ENCODE measurements around the gene MAGOH. TPM values are rescaled to one million over a fixed set of nuclear protein-coding genes. Genes with fewer than 3 reads are reported as not detected.

MAGOH gene
- total and polyA plus RNA-seq, 9 of the 15 experiments (the other 6 are each of a cell fraction or from before 2014, with no cell fraction given) = 102 to 342 (median 135) TPM

- TF ChIP-seq E2F4 (CRISPR knock-in tag; IDR thresholded peaks at IDR 0.05; ENCODE audit: low read depth) (no peak), TSHZ1 (CRISPR knock-in tag; IDR thresholded peaks at IDR 0.05) (no peak), SRSF1 (IDR thresholded peaks at IDR 0.05; ENCODE audit: low read depth, low read length) (no peak), ATF6 (CRISPR knock-in tag; IDR thresholded peaks at IDR 0.05) (no peak), AFF1 (IDR thresholded peaks at IDR 0.05; ENCODE audit: low read depth in 1 of 2, partially characterized antibody in 2 of 2) (no peak)
These were observed 42.2 kb upstream of the MAGOH start (continued) for GRCh38 chr1:53280496-53280895.

Data from K562 (cell line).